ENCODE measurements around the gene SEH1L.

DNA sequence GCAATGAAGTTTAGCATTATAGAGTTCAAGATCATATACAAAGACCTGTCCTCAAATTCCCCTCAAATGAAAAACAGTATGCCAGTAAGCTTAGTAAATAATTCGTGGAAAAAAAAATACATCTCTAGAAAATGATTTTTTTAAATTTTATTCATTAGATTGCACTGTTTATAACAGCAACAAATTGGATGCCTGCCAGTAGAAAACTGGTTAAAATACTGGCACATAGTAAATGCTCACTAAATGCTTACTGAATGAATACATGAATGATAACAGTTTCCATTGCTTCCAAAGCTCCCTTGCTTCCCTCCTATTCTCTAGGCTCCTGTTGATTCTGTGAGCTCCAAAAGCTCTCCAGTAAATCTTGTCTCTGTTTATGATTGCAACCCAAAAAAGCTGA is 25.5 kb upstream of the SEH1L start:
- TF ChIP-seq POLR2AphosphoS5 (IDR thresholded peaks at IDR 0.05) (no peak), POLR2A (IDR thresholded peaks at IDR 0.05) (no peak)
- TF ChIP-seq, protein P1, sequence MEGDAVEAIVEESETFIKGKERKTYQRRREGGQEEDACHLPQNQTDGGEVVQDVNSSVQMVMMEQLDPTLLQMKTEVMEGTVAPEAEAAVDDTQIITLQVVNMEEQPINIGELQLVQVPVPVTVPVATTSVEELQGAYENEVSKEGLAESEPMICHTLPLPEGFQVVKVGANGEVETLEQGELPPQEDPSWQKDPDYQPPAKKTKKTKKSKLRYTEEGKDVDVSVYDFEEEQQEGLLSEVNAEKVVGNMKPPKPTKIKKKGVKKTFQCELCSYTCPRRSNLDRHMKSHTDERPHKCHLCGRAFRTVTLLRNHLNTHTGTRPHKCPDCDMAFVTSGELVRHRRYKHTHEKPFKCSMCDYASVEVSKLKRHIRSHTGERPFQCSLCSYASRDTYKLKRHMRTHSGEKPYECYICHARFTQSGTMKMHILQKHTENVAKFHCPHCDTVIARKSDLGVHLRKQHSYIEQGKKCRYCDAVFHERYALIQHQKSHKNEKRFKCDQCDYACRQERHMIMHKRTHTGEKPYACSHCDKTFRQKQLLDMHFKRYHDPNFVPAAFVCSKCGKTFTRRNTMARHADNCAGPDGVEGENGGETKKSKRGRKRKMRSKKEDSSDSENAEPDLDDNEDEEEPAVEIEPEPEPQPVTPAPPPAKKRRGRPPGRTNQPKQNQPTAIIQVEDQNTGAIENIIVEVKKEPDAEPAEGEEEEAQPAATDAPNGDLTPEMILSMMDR (IDR thresholded peaks at IDR 0.05) = no peak

Measured in upper lobe of left lung (tissue), 4 donors.